ENCODE measurements around the gene ZBTB43. TPM values are rescaled to one million over a fixed set of nuclear protein-coding genes. Genes with fewer than 3 reads are reported as not detected.

ZBTB43 gene
- total and polyA plus RNA-seq, 3 experiments from 2014 or later: 14.6 to 22.8 (median 21.8) TPM

GRCh38 chr9:126886897-126887296 is 82.1 kb downstream of the ZBTB43 start:
- Mint-ChIP-seq H3K36me3 (peaks cover 2 to 28% (median 4%) of the 10 kb centered on the region in 3 donors), H3K4me1 (no peaks in the 10 kb centered on the region), H3K27ac (no peak overlapping the region), H3K9me3 (no peaks in the 10 kb centered on the region), H3K4me3 (no peak overlapping the region), H3K27me3 (no peaks in the 10 kb centered on the region)
- POLR2A ChIA-PET: no interaction called here
- no peaks in the 10 kb centered on the region for H3K9me3 ChIP-seq (ENCODE audit: low read length)
- H3K4me3 ChIP-seq (ENCODE audit: low read length): no peak overlapping the region
- H3K27ac ChIP-seq (ENCODE audit: low read depth, low read length): no peak overlapping the region
- no peaks in the 10 kb centered on the region for H3K4me1 ChIP-seq (ENCODE audit: insufficient read depth, low read length)
- CTCF ChIA-PET: no interaction called here
- no peak for DNase-seq
- H3K36me3 ChIP-seq (ENCODE audit: insufficient read depth, low read length): no peaks in the 10 kb centered on the region
- no peaks in the 10 kb centered on the region for H3K27me3 ChIP-seq (ENCODE audit: insufficient read depth, low read length, poor library complexity, severe bottlenecking)

Other genes with a start within 250 kb of the ZBTB43 start
- not detected for gene LMX1B, start 191.1 kb upstream of the ZBTB43 start, total RNA-seq
- not detected for gene LMX1B, start 191.1 kb upstream of the ZBTB43 start, polyA plus RNA-seq
- 1 to 10 TPM; 6.8 to 7.0 TPM for gene ZBTB34, start 55.6 kb downstream of the ZBTB43 start, total RNA-seq
- 1.3 TPM for gene ZBTB34, start 55.6 kb downstream of the ZBTB43 start, polyA plus RNA-seq
- gene RALGPS1, start 109.7 kb downstream of the ZBTB43 start, total RNA-seq: 1 to 10 TPM; 1.6 to 2.4 TPM
- 3.2 TPM for gene RALGPS1, start 109.7 kb downstream of the ZBTB43 start, polyA plus RNA-seq

All from CD8-positive, alpha-beta memory T cell (primary cell).